Neural progenitor cell (in vitro differentiated cells): ENCODE results near the gene MSI2. TPM values are rescaled to one million over a fixed set of nuclear protein-coding genes. Genes with fewer than 3 reads are reported as not detected.
A peak's percentile ranks its signal among the peaks of the same experiment; 100 is the strongest.

Source experiments
- DNase-seq: peaks from one replicate; pipeline ENCODE4 v3.0.0-alpha.2; 2016; ENCODE audit warnings: low spot score
- H2AFZ ChIP-seq: fragments of 200-600 bp; sonication (generic); replicated peaks from 2 replicates; pipeline ENCODE4 v1.6.1; 2016; ENCODE audit warnings: antibody characterized with exemption
- H3F3A ChIP-seq: fragments of 200-600 bp; sonication (generic); 2 replicates; pipeline ENCODE4 v1.6.1; 2016; ENCODE audit warnings: antibody characterized with exemption, low read depth
- H3K27ac ChIP-seq: fragments of 200-600 bp; sonication (generic); 2 replicates; pipeline ENCODE4 v1.5.1; 2016; ENCODE audit warnings: mild to moderate bottlenecking
- H3K27me3 ChIP-seq: fragments of 200-600 bp; sonication (generic); 2 replicates; pipeline ENCODE4 v1.6.1; 2016; ENCODE audit warnings: mild to moderate bottlenecking, moderate library complexity
- H3K36me3 ChIP-seq: fragments of 200-600 bp; sonication (generic); 2 replicates; pipeline ENCODE4 v1.5.1; 2016
- H3K4me1 ChIP-seq: fragments of 200-600 bp; sonication (generic); 2 replicates; pipeline ENCODE4 v1.6.1; 2016; ENCODE audit warnings: mixed run types
- H3K4me2 ChIP-seq: fragments of 200-600 bp; sonication (generic); 2 replicates; pipeline ENCODE4 v1.6.1; 2016
- H3K4me3 ChIP-seq: fragments of 200-600 bp; sonication (generic); 2 replicates; pipeline ENCODE4 v1.5.1; 2016
- H3K79me2 ChIP-seq: fragments of 200-600 bp; sonication (generic); 2 replicates; pipeline ENCODE4 v1.6.1; 2016; ENCODE audit warnings: low read depth
- H3K9ac ChIP-seq: fragments of 200-600 bp; sonication (generic); 2 replicates; pipeline ENCODE4 v1.6.1; 2016
- H3K9me3 ChIP-seq: fragments of 200-600 bp; sonication (generic); 2 replicates; pipeline ENCODE4 v1.5.1; 2016; ENCODE audit warnings: low read depth
- H4K20me1 ChIP-seq: fragments of 200-600 bp; sonication (generic); 2 replicates; pipeline ENCODE4 v1.6.1; 2016; ENCODE audit warnings: low read depth
- H3K27ac Mint-ChIP-seq: 3 replicates; pipeline ENCODE4 v1.8.0; 2021; ENCODE audit warnings: mixed read lengths
- H3K27me3 Mint-ChIP-seq: 2 replicates; pipeline ENCODE4 v1.8.0; 2022; ENCODE audit warnings: low read depth, mild to moderate bottlenecking, inconsistent platforms, moderate library complexity, mixed read lengths; ENCODE audit not compliant: insufficient read depth
- H3K36me3 Mint-ChIP-seq: 3 replicates; pipeline ENCODE4 v1.8.0; 2021; ENCODE audit warnings: mixed read lengths
- H3K4me1 Mint-ChIP-seq: 3 replicates; pipeline ENCODE4 v1.8.0; 2021; ENCODE audit warnings: mixed read lengths
- H3K4me3 Mint-ChIP-seq: 3 replicates; pipeline ENCODE4 v1.8.0; 2021; ENCODE audit warnings: mild to moderate bottlenecking, moderate library complexity, mixed read lengths
- H3K9me3 Mint-ChIP-seq: 3 replicates; pipeline ENCODE4 v1.8.0; 2020; ENCODE audit warnings: mixed read lengths
- CTCF ChIP-seq: fragments of 200-600 bp; sonication (generic); IDR thresholded peaks from 2 replicates; pipeline ENCODE4 v1.5.1; 2017; ENCODE audit warnings: antibody characterized with exemption, mild to moderate bottlenecking
- EZH2 ChIP-seq: fragments of 200-600 bp; sonication (generic); IDR thresholded peaks from 2 replicates; pipeline ENCODE4 v1.6.1; 2017; ENCODE audit warnings: antibody characterized with exemption, mild to moderate bottlenecking, moderate library complexity
- EZH2phosphoT487 ChIP-seq: fragments of 200-600 bp; sonication (generic); IDR thresholded peaks from 2 replicates; pipeline ENCODE4 v1.6.1; 2017; ENCODE audit warnings: antibody characterized with exemption
- total RNA-seq: library from RNA; depleted of rRNA; stranded (reverse); fragments of >200 nt; gene quantifications from 2 replicates; pipeline ENCODE4 v1.2.3, GENCODE V29; 2015; ENCODE audit warnings: low replicate concordance

MSI2 gene
- total RNA-seq, 1 donor from 2014 or later: 96.9 TPM

DNA sequence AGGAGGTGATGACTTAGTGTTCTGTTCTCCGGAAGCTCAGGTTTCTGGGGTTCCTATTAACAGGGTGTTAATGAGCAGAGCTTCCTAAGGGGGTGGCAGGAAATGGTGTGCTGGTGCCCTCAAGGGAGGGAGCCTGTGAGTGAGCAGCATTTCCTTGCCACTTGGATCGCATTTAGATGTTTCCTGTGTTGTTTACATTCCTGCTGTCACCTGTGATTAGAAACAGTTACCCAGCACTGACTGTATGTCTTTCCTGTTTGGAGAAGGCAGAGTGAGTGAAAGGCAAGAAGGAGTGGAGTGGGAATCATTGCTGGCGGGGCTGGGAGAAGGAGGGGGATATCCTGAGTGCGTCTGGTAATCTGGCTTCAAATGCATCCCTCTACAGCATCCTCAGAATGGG, 274.2 kb downstream of the MSI2 start:
- H3K4me1 ChIP-seq: peaks cover 69% of the 10 kb centered on the region
- no peak overlapping the region for H3K4me3 Mint-ChIP-seq

GRCh38 chr17:57531078-57531477, 274.8 kb downstream of the MSI2 start:
- Histone ChIP-seq H3K27ac (no peak overlapping the region), H3K79me2 (peaks cover 81% of the 10 kb centered on the region), H3K9me3 (no peaks in the 10 kb centered on the region), H4K20me1 (peaks cover 48% of the 10 kb centered on the region), H3F3A (peaks cover 33% of the 10 kb centered on the region), H3K4me1 (peaks cover 72% of the 10 kb centered on the region), H3K4me3 (no peak overlapping the region), H3K9ac (no peak overlapping the region), H3K27me3 (no peaks in the 10 kb centered on the region), H3K36me3 (no peaks in the 10 kb centered on the region), H2AFZ (no peak overlapping the region), H3K4me2 (no peak overlapping the region)
- no peak for DNase-seq
- peak overlapping the region; percentile 99 for H3K27ac Mint-ChIP-seq
- peaks cover 6% of the 10 kb centered on the region for H3K27me3 Mint-ChIP-seq
- H3K36me3 Mint-ChIP-seq: peaks cover 24% of the 10 kb centered on the region
- H3K4me3 Mint-ChIP-seq: no peak overlapping the region
- H3K9me3 Mint-ChIP-seq: no peaks in the 10 kb centered on the region
- peaks cover 30% of the 10 kb centered on the region for H3K4me1 Mint-ChIP-seq
- TF ChIP-seq EZH2phosphoT487 (no peak), CTCF (no peak), EZH2 (no peak)

More for the DNA sequence above, 274.2 kb downstream of the MSI2 start:
- H3K27me3 ChIP-seq: no peaks in the 10 kb centered on the region
- peaks cover 81% of the 10 kb centered on the region for H3K79me2 ChIP-seq
- no peaks in the 10 kb centered on the region for H3K36me3 ChIP-seq
- Mint-ChIP-seq H3K27me3 (peaks cover 6% of the 10 kb centered on the region), H3K36me3 (peaks cover 20% of the 10 kb centered on the region), H3K4me1 (peaks cover 28% of the 10 kb centered on the region), H3K9me3 (no peaks in the 10 kb centered on the region), H3K27ac (peak overlapping the region; percentile 99)
- H3K4me2 ChIP-seq: peak overlapping the region; percentile 30
- TF ChIP-seq EZH2: no peak
- TF ChIP-seq CTCF: no peak
- no peak for TF ChIP-seq EZH2phosphoT487
- DNase-seq: no peak
- H3K9me3 ChIP-seq: no peaks in the 10 kb centered on the region
- H3F3A ChIP-seq: peaks cover 31% of the 10 kb centered on the region
- peaks cover 42% of the 10 kb centered on the region for H4K20me1 ChIP-seq
- H3K9ac ChIP-seq: no peak overlapping the region
- H3K4me3 ChIP-seq: no peak overlapping the region
- no peak overlapping the region for H2AFZ ChIP-seq
- H3K27ac ChIP-seq: peak overlapping the region; percentile 39

- peaks cover 38% of the 10 kb centered on the region for H3K4me1 Mint-ChIP-seq
These were observed 275.6 kb downstream of the MSI2 start for GRCh38 chr17:57531648-57532504.

More at GRCh38 chr17:57531648-57532504, 275.6 kb downstream of the MSI2 start:
- H3K9ac ChIP-seq: no peak overlapping the region
- H3F3A ChIP-seq: peaks cover 35% of the 10 kb centered on the region
- no peak overlapping the region for H3K4me2 ChIP-seq
- no peak for TF ChIP-seq EZH2
- TF ChIP-seq CTCF: no peak
- no peak for TF ChIP-seq EZH2phosphoT487
- H3K4me1 ChIP-seq: peaks cover 74% of the 10 kb centered on the region
- H3K4me3 ChIP-seq: no peak overlapping the region
- H4K20me1 ChIP-seq: peaks cover 51% of the 10 kb centered on the region
- H3K79me2 ChIP-seq: peaks cover 81% of the 10 kb centered on the region
- Mint-ChIP-seq H3K36me3 (peaks cover 25% of the 10 kb centered on the region), H3K27ac (peak overlapping the region; percentile 88), H3K4me3 (no peak overlapping the region), H3K27me3 (peaks cover 6% of the 10 kb centered on the region), H3K9me3 (no peaks in the 10 kb centered on the region)
- no peak overlapping the region for H3K27ac ChIP-seq
- no peaks in the 10 kb centered on the region for H3K27me3 ChIP-seq
- no peaks in the 10 kb centered on the region for H3K9me3 ChIP-seq
- DNase-seq: no peak
- H2AFZ ChIP-seq: no peak overlapping the region
- no peaks in the 10 kb centered on the region for H3K36me3 ChIP-seq
